Activated T-cell treated with anti-CD3 and anti-CD28 coated beads, Interleukin-2, amount 50 U/mL, for 24 hours (primary cell): ENCODE data around the gene FGFR4.
"Not testable (repeated sequence)": the region's sequence is repeated elsewhere in the genome, so short reads cannot be mapped to it uniquely, and the experiment has no call there.

Experiments
- DNase-seq: peaks from one replicate; pipeline ENCODE4 v3.0.0-alpha.2; 2020
- H3K27ac Mint-ChIP-seq: 2 replicates; pipeline ENCODE4 v1.8.0; 2020; ENCODE audit warnings: mild to moderate bottlenecking, mixed read lengths
- H3K27me3 Mint-ChIP-seq: 2 replicates; pipeline ENCODE4 v1.8.0; 2020; ENCODE audit warnings: mixed read lengths
- H3K36me3 Mint-ChIP-seq: 2 replicates; pipeline ENCODE4 v1.8.0; 2020; ENCODE audit warnings: low read depth, mixed read lengths
- H3K4me1 Mint-ChIP-seq: 2 replicates; pipeline ENCODE4 v1.8.0; 2020; ENCODE audit warnings: low read depth, mixed read lengths
- H3K4me3 Mint-ChIP-seq: 2 replicates; pipeline ENCODE4 v1.8.0; 2020; ENCODE audit warnings: mild to moderate bottlenecking, moderate library complexity, mixed read lengths
- H3K9me3 Mint-ChIP-seq: 2 replicates; pipeline ENCODE4 v1.8.0; 2020; ENCODE audit warnings: mixed read lengths

The FGFR4 gene

DNA sequence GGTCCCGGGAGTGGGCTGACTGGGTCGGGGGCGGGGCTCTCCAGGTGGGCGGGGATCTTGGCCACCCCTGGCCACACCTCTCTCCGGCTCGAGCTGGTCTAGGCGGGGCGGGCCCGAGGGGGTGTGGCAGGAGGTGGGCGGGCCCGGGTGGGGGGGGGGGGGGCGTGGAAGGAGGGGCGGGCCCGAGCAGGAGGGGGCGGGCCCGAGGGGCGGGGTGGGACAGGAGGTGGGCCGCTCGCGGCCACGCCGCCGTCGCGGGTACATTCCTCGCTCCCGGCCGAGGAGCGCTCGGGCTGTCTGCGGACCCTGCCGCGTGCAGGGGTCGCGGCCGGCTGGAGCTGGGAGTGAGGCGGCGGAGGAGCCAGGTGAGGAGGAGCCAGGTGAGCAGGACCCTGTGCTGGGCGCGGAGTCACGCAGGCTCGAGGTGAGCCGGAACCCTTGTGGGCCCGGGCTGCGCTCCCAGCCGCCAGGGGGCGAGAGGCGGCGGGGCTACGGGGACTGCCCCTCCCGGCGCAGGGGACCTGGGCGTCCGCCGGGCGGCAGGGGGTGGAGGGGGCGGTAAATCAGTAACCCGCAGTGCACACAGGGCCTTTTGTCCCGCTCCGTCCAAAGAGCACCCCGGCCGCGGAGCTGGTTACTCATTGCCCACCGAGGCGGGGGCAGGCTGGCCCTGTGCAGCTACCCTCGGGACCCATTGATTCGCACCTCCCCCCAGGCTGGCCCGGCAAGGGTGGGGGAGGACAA lies at the start of gene FGFR4:
Gene FGFR4, plus strand, starts transcription at position 262 of the 744 bp plus-strand sequence. CDS start 2,688 bp downstream, outside the sequence.
- Mint-ChIP-seq H3K4me3 (peak within 1 kb of the TSS; percentile 34), H3K27me3 (peaks cover 22% of the 10 kb centered on the region), H3K4me1 (peaks cover 9% of the 10 kb centered on the region), H3K27ac (no peak within 1 kb of the TSS), H3K9me3 (no peaks in the 10 kb centered on the region), H3K36me3 (no peaks in the 10 kb centered on the region)
- peak; percentile 79 for DNase-seq

DNA sequence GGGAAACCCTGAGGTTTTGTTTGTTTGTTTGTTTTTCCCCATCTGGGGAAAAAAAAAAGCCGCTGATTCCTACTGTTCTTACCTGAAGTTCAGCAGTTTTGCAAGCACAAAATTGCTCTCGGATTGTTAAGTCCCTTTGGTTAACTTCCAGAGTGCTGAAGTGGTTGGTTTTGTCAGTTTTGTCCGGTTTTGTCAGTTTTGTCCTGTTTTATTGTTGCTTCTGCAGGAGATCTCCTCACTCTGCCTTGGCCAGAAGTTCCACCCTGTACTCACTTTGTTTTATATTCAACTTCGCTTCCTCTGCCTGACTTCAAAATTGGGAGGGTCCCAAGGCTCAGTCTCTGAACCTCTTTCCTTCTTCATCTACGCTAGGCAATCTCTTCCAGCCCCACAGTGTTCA lies 49.8 kb upstream of the FGFR4 start:
- H3K4me3 Mint-ChIP-seq: no peak overlapping the region
- DNase-seq: no peak
- no peak overlapping the region for H3K27ac Mint-ChIP-seq
- peaks cover 57% of the 10 kb centered on the region for H3K36me3 Mint-ChIP-seq
- H3K4me1 Mint-ChIP-seq: peaks cover 25% of the 10 kb centered on the region
- H3K9me3 Mint-ChIP-seq: no peaks in the 10 kb centered on the region
- no peaks in the 10 kb centered on the region for H3K27me3 Mint-ChIP-seq

- peaks cover 62% of the 10 kb centered on the region for H3K36me3 Mint-ChIP-seq
- H3K9me3 Mint-ChIP-seq: no peaks in the 10 kb centered on the region
- H3K27me3 Mint-ChIP-seq: no peaks in the 10 kb centered on the region
- H3K4me1 Mint-ChIP-seq: peaks cover 13% of the 10 kb centered on the region
- H3K4me3 Mint-ChIP-seq: no peak overlapping the region
- no peak overlapping the region for H3K27ac Mint-ChIP-seq
- no peak for DNase-seq
Observed at GRCh38 chr5:177040814-177041420, 45.8 kb upstream of the FGFR4 start.

DNA sequence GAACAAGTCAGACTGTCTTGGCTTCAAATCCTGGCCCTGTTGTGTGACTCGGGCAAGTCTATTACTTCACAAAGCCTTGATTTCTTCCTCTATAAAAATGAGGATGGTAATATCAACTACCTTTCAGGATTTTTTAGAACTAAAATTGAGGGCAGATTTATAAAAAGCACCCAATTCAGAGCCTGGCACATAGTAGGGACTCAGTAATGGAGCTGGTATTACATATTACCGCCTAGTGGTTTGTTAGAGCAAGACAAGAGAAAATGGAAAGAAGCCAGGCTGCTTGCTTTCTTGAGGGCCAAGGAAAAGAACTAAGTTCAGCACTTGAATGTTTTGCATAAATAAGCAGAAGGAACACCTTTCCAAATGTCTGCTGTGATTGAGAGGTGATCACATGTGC lies 44.8 kb upstream of the FGFR4 start:
- H3K27ac Mint-ChIP-seq: peak overlapping the region; percentile 5
- DNase-seq: no peak
- H3K9me3 Mint-ChIP-seq: no peaks in the 10 kb centered on the region
- H3K4me1 Mint-ChIP-seq: peaks cover 6% of the 10 kb centered on the region
- peaks cover 63% of the 10 kb centered on the region for H3K36me3 Mint-ChIP-seq
- H3K4me3 Mint-ChIP-seq: no peak overlapping the region
- no peaks in the 10 kb centered on the region for H3K27me3 Mint-ChIP-seq

- H3K27ac Mint-ChIP-seq: no peak overlapping the region
- H3K4me3 Mint-ChIP-seq: no peak overlapping the region
- H3K27me3 Mint-ChIP-seq: no peaks in the 10 kb centered on the region
- no peak for DNase-seq
- H3K4me1 Mint-ChIP-seq: peaks cover 6% of the 10 kb centered on the region
- H3K36me3 Mint-ChIP-seq: peaks cover 74% of the 10 kb centered on the region
- no peaks in the 10 kb centered on the region for H3K9me3 Mint-ChIP-seq
Observed at GRCh38 chr5:177043114-177043513, 43.6 kb upstream of the FGFR4 start.

- no peaks in the 10 kb centered on the region for H3K27me3 Mint-ChIP-seq
- no peak for DNase-seq
- no peak overlapping the region for H3K4me3 Mint-ChIP-seq
- H3K4me1 Mint-ChIP-seq: peaks cover 6% of the 10 kb centered on the region
- H3K27ac Mint-ChIP-seq: peak overlapping the region; percentile 8
- H3K36me3 Mint-ChIP-seq: peaks cover 81% of the 10 kb centered on the region
- H3K9me3 Mint-ChIP-seq: no peaks in the 10 kb centered on the region
Observed at GRCh38 chr5:177043958-177044357, 42.8 kb upstream of the FGFR4 start.

DNA sequence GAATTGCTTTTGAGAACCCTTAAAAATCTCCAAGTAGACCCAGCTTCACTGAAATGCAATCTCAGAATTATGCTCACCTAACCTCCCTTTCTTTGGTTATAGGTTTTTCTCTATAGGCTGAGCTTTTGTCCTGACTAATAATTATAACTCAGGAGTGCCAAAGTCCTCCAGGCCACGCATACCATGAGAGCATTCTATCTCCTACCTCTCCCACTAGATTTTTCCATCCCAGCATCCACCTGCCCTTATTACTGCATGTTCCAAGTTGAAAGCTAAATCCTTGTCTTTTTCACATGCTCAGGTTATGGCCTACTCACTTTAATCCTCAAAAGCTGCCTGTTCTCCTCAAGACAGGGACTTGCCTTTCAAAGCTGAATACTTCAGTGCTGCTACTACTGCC lies 42.1 kb upstream of the FGFR4 start:
- Mint-ChIP-seq H3K27me3 (no peaks in the 10 kb centered on the region), H3K4me3 (no peak overlapping the region), H3K36me3 (peaks cover 88% of the 10 kb centered on the region), H3K27ac (no peak overlapping the region), H3K4me1 (peaks cover 6% of the 10 kb centered on the region), H3K9me3 (no peaks in the 10 kb centered on the region)
- no peak for DNase-seq

GRCh38 chr5:177045631-177046030 lies 41.1 kb upstream of the FGFR4 start:
- Mint-ChIP-seq H3K4me1 (peaks cover 4% of the 10 kb centered on the region), H3K27ac (no peak overlapping the region), H3K9me3 (no peaks in the 10 kb centered on the region), H3K36me3 (peaks cover 90% of the 10 kb centered on the region), H3K27me3 (no peaks in the 10 kb centered on the region), H3K4me3 (no peak overlapping the region)
- no peak for DNase-seq

DNA sequence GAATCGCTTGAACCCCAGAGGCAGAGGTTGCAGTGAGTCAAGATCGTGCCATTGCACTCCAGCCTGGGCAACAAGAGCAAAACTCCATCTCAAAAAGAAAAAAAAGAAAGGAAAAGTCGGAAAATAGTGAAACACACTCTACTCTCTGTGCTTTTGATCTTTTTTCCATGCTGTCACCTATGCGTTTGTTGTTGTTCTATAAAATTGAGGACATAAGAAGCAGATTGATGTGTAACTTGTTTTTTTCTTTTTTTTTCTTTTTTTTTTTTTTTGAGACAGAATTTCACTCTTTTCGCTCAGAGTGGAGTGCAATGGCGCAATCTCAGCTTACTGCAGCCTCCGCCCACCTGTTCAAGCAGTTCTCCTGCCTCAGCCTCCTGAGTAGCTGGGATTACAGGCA lies 38.2 kb upstream of the FGFR4 start:
- not testable (repeated sequence) for H3K27me3 Mint-ChIP-seq, H3K4me3 Mint-ChIP-seq, H3K9me3 Mint-ChIP-seq, H3K27ac Mint-ChIP-seq, H3K4me1 Mint-ChIP-seq, DNase-seq
- peaks cover 89% of the 10 kb centered on the region for H3K36me3 Mint-ChIP-seq

DNA sequence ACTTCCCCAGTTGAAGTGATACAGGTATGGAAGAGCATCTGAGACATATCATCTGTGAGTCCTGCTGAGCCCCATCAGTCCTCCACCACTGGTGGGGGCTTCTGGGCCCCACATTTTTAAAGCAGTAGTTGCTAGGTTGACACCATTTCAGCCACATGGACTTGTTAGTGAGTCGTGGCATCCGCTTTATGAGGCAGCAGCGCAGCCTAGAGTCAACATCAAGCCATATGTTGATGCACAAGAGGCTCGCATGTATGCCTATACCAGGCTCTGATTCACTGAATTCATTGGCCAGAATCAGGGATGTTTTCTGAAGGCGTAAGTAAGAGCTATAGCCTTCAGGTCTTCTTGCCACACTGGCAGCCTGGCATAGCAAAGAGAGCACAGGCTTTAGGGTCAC lies 37.4 kb upstream of the FGFR4 start:
- no peak for DNase-seq
- no peaks in the 10 kb centered on the region for H3K9me3 Mint-ChIP-seq
- H3K27ac Mint-ChIP-seq: no peak overlapping the region
- no peak overlapping the region for H3K4me3 Mint-ChIP-seq
- H3K27me3 Mint-ChIP-seq: no peaks in the 10 kb centered on the region
- H3K4me1 Mint-ChIP-seq: no peaks in the 10 kb centered on the region
- H3K36me3 Mint-ChIP-seq: peaks cover 87% of the 10 kb centered on the region

DNA sequence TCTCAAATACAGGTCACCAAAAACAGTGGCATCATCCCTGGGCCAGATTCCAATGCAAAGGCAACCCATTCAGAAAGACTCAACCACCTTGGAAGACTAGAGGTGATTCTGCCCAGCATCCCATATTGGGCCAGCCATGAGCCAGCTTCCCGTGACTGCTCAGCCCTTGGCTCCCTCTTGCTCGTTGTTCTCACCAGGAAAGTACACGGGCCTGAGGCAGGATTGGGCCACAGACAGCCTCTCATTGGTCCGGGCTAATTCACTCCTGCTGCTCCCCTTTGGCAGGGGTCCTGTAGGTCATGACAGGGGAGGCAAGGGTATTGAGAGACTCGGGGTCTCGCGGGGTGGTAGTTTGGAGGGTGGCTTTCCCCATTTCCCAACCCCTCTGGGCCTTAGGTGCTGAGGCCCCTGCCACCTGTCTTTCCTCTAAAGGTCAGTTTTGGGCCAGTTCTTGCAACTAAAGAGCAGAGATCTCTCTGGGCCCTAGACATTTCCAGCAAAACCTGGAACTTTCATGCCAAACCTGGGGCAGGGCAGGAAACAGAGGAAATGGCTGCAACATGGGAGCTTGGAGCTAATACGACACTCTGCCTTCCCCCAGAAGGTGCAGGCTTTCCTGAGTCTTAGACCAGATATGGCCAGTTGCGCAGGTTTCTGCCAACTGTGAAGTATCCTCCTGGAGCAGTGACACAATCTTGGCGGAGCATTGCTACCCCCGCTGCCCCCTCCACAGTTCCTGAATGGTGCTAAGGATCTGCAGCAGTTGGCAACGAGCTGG lies 22.0 kb upstream of the FGFR4 start:
- H3K4me1 Mint-ChIP-seq: no peaks in the 10 kb centered on the region

GRCh38 chr5:177065491-177065890 lies 21.2 kb upstream of the FGFR4 start:
- Mint-ChIP-seq H3K27me3 (no peaks in the 10 kb centered on the region), H3K36me3 (peaks cover 61% of the 10 kb centered on the region), H3K9me3 (no peaks in the 10 kb centered on the region), H3K27ac (no peak overlapping the region), H3K4me1 (no peaks in the 10 kb centered on the region), H3K4me3 (no peak overlapping the region)
- no peak for DNase-seq

More for the DNA sequence above, 22.0 kb upstream of the FGFR4 start:
- no peaks in the 10 kb centered on the region for H3K9me3 Mint-ChIP-seq
- H3K36me3 Mint-ChIP-seq: peaks cover 65% of the 10 kb centered on the region
- no peak overlapping the region for H3K27ac Mint-ChIP-seq
- H3K4me3 Mint-ChIP-seq: no peak overlapping the region
- H3K27me3 Mint-ChIP-seq: no peaks in the 10 kb centered on the region
- no peak for DNase-seq

DNA sequence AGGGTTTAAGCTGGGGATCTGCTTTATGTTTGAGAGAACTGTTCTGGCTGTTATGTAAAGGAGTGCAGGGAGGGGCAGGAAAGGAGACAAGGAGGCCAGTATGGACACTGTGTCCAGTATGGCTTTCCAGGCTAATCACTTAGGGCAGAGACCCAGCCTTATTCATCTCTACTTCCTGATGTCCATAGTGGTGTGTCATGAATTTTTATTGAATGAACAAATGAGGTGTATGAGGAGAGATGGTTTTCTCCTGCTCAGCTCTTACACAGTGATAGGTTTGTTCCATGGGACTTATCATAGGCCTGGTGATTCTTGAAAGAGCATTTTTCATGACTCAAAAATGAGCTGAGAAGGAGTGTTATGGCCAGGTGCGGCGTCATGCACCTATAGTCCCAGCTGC lies 20.5 kb upstream of the FGFR4 start:
- peaks cover 57% of the 10 kb centered on the region for H3K36me3 Mint-ChIP-seq
- no peaks in the 10 kb centered on the region for H3K4me1 Mint-ChIP-seq
- no peak overlapping the region for H3K4me3 Mint-ChIP-seq
- no peak for DNase-seq
- no peak overlapping the region for H3K27ac Mint-ChIP-seq
- H3K9me3 Mint-ChIP-seq: no peaks in the 10 kb centered on the region
- H3K27me3 Mint-ChIP-seq: no peaks in the 10 kb centered on the region

GRCh38 chr5:177067503-177067902 lies 19.2 kb upstream of the FGFR4 start:
- no peak for DNase-seq
- H3K27me3 Mint-ChIP-seq: no peaks in the 10 kb centered on the region
- H3K4me3 Mint-ChIP-seq: no peak overlapping the region
- H3K27ac Mint-ChIP-seq: no peak overlapping the region
- H3K4me1 Mint-ChIP-seq: peaks cover 3% of the 10 kb centered on the region
- H3K36me3 Mint-ChIP-seq: peaks cover 45% of the 10 kb centered on the region
- H3K9me3 Mint-ChIP-seq: no peaks in the 10 kb centered on the region
